ENCODE results near the gene L3MBTL4.
"Not testable (repeated sequence)": the region's sequence is repeated elsewhere in the genome, so short reads cannot be mapped to it uniquely, and the experiment has no call there.

L3MBTL4 gene

DNA sequence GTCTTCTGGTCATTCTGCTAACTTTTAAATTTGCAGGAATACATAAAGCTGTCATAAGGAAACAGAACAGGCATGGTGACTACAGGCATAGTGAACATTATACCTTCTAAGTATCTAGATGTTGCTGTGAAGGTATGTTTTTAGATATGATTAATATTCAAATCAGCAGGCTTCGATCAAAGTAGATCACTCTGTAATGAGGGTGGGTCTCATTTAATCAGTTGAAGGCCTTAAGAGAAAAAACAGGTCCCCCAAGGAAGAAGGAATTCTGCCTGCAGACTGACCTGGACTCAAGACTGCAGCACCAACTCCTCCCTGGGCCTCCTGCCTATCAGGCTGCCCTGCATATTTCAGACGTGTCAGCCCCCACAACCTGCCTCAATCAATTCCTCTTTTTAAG, 104.0 kb downstream of the L3MBTL4 start:
- no peak for DNase-seq (ENCODE audit: low spot score)

DNA sequence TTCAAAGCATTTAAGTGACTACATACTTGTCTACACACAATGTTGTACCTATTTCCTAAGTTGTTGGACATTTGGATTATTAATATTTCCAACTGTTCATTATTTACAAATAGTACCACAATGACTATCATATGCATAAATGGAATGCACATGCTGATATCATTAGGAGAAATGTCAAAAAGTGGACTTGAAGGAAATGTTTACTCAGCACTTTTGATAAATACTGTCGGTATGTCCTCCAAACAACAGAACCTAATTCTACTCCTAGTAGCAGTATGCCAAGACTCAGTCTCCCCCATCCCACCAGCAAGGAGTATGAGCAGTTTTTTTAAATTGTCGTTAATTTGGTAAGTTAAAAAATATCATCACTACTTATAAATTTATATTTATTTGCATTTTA, 116.8 kb downstream of the L3MBTL4 start:
- DNase-seq (ENCODE audit: low spot score), result no peak

DNA sequence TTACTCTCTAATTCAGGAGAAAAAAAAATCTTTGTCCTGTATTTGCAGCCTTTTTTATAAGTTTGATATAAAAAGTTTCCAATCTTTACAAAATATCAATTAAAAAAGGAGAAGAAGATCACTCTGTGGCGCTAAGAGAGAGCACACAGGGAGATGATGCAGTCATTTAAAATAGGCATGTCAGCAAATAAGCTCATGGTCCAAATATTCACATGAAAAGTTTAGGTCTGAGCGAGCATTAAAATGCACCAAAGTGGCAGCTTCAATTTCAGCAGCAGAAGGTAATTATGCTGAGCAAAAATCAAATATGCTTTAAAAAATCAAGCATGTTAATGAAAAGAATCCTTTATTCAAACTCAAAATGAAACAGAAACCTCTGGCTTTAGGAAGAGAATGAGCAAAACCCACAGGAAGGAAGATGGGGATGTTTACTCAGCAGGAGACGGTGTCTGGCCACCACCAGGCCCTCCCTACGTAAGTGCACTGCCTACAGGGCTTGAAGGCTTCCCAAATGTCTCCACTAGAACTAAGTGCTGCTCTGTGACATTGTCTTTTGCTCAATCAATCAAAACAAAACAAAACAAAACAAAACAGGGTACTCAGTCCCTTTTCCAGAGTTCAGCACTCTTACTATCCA, 120.4 kb downstream of the L3MBTL4 start:
- DNase-seq (ENCODE audit: low spot score), result no peak

DNA sequence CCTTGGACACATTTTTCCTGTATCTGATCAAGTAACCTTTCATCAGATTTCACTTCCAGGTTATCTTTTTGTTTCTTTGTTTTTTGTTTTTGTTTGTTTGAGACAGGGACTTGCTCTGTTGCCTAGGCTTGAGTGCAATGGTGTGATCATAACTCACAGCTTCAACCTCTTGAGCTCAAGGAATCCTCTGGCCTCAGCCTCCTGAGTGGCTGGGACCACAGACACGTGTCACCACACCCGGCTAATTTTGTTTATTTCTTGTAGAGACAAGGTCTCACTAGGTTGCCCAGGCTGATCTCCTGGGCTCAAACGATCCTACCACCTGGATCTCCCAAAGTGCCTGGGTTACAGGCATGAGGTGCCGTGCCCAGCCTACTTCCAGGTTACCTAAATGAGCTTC, 124.9 kb downstream of the L3MBTL4 start:
- DNase-seq (ENCODE audit: low spot score), result no peak

DNA sequence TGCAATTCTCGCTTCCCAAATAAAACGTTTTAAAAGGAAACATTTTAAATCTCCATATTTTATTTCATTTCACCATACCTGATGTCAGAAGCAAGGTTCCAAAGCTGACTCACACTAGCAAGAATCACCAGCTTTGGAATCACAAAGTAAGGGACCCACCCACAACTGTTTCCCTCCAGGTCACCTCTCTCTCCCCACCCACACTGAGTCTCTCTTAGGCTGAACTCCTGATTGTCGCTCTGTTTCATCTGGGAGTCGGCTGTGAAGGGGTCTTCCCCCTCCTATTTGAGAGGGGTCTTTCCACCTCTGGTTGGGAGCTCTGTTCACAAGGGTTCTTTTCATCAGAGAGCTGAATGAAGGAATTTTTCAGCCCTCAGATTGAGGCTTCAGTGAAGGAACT, 128.1 kb downstream of the L3MBTL4 start:
- no peak for DNase-seq (ENCODE audit: low spot score)

DNA sequence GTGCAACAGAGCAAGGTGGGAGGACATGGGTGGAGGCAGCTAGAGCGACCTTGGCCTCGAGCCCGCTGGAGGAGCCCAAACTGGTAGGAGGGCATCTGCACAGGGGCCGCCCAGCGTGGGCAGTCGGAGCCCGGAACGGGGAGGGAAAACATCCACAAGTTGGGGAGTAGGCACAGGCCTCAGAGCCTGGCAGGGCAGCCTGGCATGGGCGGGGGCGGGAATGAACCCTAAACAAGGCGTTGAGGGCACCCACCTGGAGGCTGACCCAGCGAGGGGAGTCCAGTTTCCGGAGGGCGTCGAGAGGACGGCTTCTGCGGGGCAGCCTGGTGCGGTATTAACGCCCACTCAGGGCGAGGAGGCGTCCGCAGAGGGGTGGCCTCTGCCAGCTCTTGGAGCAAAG, 129.9 kb downstream of the L3MBTL4 start:
- no peak for DNase-seq (ENCODE audit: low spot score)

DNA sequence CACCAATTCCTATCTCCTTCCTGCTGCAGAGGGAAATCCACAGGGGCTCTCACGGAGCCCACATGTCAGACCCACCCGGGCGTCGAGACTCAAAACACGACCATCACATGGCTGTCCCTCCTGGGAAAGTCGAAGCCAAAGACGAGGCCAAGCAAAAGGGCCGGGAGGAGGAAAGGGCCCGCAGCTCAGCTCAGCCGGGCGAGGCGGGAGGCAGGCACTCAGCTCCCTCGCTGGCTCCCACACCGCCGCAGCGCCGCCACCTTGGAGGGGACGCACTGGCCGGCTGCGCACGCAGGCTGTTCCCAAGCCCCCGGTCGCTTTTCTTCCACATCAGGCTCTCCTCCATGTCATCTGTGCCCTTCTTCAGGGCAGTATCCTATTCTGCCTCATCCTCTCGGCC, 130.4 kb downstream of the L3MBTL4 start:
- no peak for DNase-seq (ENCODE audit: low spot score)

DNA sequence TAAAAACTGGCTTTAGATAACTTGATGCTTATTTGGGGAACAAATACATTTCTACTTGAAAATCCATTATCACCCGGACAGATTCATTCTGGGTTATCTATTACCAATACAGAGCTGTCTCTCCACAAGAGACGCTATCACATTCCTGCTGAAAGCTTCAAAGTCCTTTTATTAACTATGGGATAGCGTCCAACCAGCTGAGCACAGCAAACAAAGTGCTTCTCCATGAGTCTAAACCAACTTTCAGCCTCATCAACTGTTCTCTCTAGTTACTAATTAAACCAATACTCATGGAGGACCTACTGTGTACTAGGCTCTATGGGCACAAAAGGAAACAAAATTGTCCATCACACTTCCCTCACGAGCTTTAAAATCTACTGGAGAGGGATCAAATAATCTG, 132.8 kb downstream of the L3MBTL4 start:
- DNase-seq (ENCODE audit: low spot score), result no peak

DNA sequence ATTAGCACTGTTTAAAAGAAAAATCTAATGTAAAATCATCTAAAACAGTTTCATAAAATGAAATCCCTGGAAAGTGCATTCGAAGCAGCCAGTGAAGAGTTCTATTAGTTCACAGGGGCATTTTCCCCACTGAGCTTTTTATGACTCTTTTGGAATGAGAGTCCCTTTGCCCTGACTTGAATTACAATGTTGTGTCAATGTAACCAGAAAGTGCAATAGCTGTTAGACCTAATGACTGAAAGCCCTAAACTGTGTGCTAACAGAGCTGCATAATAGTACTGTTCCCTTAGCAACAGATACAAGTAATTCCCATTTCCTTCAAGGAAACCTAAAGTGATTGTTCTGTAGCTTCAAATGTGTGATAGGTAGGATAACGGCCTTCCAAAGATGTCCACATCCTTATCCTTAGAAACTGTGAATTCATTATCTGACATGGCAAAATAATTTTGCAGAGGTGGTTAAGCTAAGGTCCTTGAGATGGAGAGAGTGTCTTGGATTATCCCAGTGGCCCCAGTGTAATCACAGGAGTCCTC, 134.4 kb downstream of the L3MBTL4 start:
- no peak for DNase-seq (ENCODE audit: low spot score)

DNA sequence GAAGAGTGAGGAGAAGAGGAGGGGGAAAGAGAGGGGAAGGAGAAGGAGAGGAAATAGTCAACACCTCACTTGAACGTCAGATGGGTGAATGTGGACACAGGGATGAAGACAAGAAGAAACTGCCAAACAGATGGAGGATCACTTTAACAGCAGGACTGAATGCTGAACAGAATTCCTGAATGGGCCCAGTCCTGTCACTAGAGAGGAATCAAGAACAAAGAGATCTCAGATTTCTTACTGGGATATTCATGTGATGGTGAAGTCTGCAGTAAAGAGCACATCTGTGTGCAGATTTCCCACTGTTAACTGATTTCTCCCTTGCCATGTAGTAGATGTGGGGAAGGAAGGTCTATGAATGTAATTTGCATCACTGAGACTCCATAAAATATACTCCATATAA, 135.4 kb downstream of the L3MBTL4 start:
- DNase-seq (ENCODE audit: low spot score), result no peak

DNA sequence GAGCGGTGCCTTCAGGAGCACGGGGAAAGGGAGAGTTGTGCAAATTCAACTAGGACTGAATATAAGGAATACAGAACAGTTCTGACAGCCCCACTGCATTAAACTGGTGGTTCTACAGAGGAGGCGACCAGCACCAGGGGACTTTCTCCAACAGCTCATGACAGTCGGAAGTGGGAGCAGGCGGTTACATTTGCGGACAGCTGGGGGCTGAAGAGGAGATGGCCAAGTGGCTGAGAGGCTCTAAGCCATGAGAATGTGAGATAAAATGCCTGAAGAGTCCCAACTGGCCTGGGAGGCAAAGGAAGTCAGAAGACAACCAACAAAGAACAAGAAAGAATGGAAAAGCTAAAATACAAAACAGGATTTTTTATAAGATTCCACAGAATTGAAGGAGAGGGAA, 141.3 kb downstream of the L3MBTL4 start:
- no peak for DNase-seq (ENCODE audit: low spot score)

DNA sequence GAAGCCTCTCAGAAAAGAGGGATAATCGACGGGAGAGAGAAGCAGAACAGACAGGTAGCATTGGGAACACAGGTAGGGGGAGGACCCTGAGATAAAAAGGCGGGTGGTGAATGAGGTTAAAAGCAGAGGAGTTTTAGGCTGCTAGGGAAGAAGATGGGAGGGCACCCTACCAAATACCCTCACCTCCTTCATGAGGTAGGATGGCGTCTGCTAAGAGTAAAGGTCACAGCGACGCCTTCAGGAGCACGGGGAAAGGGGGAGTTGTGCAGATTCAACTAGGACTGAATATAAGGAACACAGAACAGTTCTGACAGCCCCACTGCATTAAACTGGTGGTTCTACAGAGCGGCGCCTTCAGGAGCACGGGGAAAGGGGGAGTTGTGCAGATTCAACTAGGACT, 142.6 kb downstream of the L3MBTL4 start:
- DNase-seq (ENCODE audit: low spot score), result not testable (repeated sequence)

DNA sequence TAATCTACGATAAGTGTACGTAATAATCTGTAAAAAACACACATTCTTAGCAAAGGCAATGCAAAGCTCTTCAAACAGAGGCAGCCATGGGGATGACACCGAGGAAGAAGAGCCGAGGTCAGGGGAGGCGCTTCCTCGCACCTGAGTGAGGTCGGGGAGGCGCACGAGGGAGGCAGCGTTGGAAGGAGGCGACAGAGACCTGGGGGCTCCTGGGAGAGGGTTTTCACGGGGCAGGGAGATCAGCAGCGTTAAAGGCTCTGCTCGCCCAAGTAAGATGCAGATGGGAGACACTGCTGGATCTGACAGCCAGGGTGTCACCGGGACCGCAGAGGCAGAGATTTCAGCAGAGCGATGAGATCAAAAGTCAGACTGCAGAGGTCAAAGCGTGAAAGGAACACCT, 143.1 kb downstream of the L3MBTL4 start:
- no peak for DNase-seq (ENCODE audit: low spot score)

DNA sequence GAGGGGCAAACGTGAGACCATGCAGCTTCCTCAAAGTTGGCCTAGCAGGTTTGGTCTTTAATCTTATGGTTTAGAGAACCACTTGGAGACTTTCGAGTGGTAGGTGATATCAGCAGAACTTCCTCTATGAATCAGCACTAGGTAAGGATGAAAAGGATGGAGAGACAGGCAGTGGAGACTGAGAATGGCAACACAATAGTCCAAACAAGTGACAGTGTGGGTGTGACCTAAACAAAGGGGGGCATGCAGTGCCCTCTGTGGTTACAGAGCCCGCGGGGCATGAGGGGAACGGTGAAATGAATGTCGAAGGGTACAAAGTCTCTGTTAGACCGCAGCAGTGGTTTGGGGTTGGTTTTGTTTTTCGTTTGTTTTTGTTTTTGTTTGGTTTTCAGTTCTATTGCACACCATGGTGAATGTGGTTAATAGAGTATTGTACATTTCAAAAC, 143.9 kb downstream of the L3MBTL4 start:
- no peak for DNase-seq (ENCODE audit: low spot score)

DNA sequence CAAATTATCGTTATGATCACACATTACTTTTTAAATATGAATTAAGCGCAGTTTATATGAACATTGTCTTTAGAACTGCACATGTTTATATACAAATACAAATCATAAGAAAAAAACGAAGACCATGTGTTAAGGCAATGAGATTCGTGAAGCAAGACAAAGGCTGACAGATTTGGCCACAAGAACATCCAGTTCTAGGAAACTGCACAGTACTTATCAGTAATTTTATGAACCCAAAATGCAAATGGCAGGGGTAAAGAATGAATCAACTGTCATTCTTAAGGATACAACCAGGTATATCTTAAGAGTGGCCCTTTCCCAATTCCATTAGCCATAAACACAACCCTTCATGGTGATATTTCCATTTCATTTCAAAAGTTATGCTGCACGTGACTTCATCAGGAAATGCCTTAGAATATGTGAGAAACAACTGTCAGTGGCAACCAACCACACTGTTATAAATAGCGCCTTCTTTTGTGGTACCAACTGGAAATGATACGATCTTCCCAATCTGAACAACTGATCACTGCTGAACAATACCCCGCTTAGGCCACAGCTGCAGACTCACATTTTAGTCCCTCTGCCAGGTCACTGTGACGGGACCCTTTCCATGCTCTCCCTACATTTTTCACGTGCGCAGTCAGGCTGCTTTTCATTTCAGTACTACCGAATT, 144.9 kb downstream of the L3MBTL4 start:
- no peak for DNase-seq (ENCODE audit: low spot score)

DNA sequence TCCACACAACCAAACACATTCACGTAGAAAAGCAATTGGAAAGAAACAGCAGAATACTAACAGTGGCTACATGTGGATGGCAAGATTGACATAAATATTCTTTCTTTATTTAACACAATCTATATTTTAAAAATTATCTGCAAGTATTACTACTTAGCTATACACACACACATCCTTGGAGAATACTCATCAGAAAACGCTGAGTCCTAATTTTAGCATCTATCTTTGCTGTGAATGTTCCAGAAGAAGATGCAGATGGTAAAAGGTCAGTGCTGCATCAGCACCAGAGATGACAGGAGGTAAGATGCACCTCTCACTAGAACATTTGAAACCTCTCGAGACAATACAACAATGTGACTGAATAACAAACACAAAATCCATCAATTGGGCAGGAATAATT, 148.5 kb downstream of the L3MBTL4 start:
- DNase-seq (ENCODE audit: low spot score), result no peak

DNA sequence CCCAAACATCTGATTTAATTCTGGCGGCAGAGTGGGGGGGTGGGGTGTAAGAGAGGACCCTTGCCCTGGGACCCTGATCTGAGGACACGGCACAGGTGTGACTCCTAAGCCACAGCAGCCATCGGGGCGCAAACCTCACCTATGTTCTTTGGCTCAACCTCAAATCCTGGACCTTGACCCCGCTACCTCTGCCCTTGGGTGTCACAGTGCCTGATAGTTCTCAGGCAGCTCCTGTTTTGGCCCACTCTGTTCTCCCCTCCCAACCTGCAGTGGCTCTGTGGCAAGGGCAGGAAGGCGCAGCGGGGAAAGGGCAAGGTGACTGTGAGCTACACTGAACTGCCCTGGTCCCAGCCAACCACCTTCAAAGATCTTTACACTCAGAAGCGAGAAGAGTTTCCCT, 152.8 kb downstream of the L3MBTL4 start:
- DNase-seq (ENCODE audit: low spot score), result no peak

DNA sequence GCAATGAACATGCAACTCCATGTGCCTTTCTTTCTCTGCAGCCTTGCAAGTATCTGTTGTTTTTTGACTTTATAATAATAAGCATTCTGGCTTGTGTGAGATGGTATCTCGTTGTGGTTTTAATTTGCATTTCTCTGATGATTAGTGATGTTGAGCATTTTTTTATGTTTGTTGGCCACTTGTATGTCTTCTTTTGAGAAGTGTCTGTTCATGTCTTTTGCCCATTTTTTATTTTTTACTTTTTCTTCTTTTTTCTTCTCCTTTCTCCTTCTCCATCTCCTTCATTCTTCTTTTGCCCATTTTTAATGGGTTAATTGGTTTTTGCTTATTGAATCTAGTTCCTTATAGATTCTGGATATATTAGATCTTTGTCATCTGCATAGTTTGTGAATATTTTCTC, 155.4 kb downstream of the L3MBTL4 start:
- not testable (repeated sequence) for DNase-seq (ENCODE audit: low spot score)

DNA sequence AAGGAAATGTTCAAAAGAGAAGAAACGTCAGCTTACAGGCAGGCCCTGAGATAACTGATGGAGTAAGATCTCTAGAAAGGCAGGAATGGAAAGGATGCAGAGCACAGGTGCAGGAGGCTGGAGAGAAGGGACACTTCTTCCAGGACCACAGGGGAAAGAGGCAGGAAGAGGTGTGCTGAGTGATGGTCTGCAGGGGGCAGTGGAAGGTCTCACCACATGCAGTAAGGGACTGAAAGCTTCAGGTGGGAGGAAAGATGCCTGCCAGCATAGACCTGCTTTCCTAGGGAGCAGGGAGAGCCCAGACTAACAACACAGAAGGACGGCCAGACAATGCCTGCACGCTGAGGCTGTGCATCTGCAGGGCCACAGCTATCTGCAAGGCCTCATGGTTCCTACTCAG, 156.8 kb downstream of the L3MBTL4 start:
- no peak for DNase-seq (ENCODE audit: low spot score)

DNA sequence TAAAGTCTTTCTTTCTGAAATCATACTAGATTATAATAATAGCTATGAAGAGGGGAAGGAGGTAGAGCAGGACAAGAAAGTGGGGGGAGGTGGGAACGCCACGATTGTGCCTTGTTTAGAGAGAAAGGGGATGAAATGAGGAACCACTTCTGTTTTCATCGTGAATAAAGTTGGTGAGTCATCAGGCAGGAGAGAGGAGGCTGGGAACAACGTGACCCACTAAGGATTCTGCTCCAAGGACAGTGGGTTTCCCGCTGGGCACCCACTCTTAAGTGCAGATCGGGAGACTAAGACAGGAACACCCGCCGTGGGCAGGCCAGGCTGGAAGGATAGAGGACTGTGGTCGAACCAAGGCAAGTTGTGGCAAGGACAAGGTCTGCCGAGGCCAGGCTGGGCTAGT, 158.2 kb downstream of the L3MBTL4 start:
- DNase-seq (ENCODE audit: low spot score), result no peak

DNA sequence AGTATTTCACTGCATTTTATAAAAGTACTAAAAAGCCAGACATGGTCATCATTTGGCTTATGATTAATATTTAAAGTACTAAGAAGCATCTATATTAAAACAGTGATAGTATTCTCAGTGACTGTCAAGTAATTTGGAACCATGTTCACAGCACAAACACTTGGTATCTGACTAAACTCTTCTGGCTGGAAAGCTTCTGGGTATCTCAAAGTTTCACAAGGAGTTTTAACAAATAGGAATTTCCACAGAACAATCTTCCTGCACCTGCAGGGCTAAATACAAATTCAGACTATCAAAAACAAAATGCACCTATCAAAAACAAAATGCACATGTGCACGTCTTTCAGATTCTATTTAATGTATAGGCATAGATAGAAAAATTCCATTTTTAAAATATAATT, 158.8 kb downstream of the L3MBTL4 start:
- DNase-seq (ENCODE audit: low spot score), result no peak

DNA sequence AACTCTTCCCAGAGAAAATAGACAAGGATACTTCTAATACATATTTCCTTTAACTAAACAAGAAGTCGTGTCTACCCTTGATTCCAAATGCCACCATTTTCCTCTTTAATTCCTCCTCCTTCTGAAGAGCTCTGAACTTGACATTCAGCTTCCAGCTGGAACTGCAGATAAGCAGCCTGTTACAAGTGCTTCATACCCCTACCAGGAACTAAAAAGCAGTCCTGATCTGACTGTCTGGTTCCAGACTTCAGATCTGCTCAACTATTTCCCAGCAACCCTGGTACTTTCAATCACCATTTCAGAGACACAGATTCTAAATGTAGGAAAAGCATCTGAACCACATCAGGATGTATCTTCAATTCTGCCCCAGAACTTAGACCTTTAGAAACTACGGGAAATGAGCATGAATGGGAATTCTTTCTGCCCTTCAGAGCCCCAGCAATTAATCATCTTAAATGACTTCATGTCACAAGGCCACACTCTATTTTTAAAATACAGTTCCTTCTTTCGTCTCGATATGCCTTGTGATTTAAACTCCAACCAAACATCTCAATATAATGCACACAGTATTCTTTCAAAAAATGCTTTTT, 159.5 kb downstream of the L3MBTL4 start:
- no peak for DNase-seq (ENCODE audit: low spot score)

DNA sequence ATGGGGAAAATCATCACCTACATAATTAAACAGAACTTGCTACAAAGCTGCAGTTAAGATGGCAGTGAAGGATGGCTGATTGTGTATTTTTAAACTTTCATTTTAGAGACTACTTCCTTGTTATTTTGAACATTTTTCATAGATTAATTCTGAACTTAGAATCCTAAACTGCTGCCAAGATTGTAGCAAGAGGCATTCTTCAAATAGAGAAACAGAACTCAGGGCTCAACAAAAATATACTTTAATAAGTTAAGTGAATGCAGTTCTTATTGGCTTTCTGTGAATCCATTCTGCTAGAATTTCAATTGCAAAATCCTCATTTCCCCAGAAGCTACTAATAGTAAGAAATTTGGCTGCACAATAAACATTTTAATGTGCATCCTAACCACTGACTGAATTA, 160.3 kb downstream of the L3MBTL4 start:
- DNase-seq (ENCODE audit: low spot score), result no peak

DNA sequence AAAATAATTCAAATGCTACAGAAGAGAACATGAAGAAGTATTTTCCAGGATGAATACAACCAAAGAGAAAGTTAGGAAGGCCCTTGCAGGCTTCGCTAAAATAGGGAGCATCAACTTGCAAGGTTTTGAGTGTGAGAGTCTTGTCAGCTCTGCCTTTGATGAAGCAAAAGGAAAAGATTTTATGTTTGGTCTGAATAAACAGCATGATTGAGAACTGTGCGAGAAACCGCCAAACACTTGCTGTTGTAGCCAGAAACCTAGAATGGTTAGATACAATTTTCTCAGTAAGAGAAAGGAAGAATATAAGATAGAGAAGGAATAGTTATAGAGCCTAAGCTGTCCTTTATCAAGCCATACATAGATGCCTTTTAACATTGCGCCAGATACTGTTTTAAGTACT, 163.6 kb downstream of the L3MBTL4 start:
- DNase-seq (ENCODE audit: low spot score), result no peak
